ENCODE data around the gene DGAT2L6. TPM values are rescaled to one million over a fixed set of nuclear protein-coding genes. Genes with fewer than 3 reads are reported as not detected.

DGAT2L6 gene
- not detected for total RNA-seq

- Mint-ChIP-seq H3K4me1 (peaks cover 27% of the 10 kb centered on the region), H3K9me3 (ENCODE audit: low read depth) (no peaks in the 10 kb centered on the region), H3K4me3 (no peak within 1 kb of the TSS), H3K27me3 (peaks cover 3% of the 10 kb centered on the region), H3K27ac (peak within 1 kb of the TSS; percentile 46), H3K36me3 (no peaks in the 10 kb centered on the region)
- ATAC-seq, result peak; percentile 49
- CTCF ChIA-PET, result interaction anchor here (0.5 to 1.0 kb wide), 2 partner anchors 44 to 61 kb away, joined by 3 read pairs; partner anchors contain the start of gene IGBP1
- peak; percentile 41 for DNase-seq
Observed at GRCh38 chrX:70176938-70177533, at the start of gene DGAT2L6. DGAT2L6 (plus strand) TSS chrX:70177483; CDS start chrX:70177583, 100 bp downstream.

GRCh38 chrX:70128071-70128470, 49.2 kb upstream of the DGAT2L6 start:
- no peaks in the 10 kb centered on the region for H3K27me3 Mint-ChIP-seq
- ATAC-seq (no peak), DNase-seq (no peak)
- H3K36me3 Mint-ChIP-seq, result no peaks in the 10 kb centered on the region
- CTCF ChIA-PET, result no interaction called here
- no peak overlapping the region for H3K27ac Mint-ChIP-seq
- no peak overlapping the region for H3K4me3 Mint-ChIP-seq
- H3K4me1 Mint-ChIP-seq, result peaks cover 16% of the 10 kb centered on the region
- no peaks in the 10 kb centered on the region for H3K9me3 Mint-ChIP-seq (ENCODE audit: low read depth)

- peaks cover 22% of the 10 kb centered on the region for H3K4me1 Mint-ChIP-seq
- DNase-seq (no peak), ATAC-seq (no peak)
- no peak overlapping the region for H3K4me3 Mint-ChIP-seq
- no peaks in the 10 kb centered on the region for H3K9me3 Mint-ChIP-seq (ENCODE audit: low read depth)
- CTCF ChIA-PET, result no interaction called here
- H3K27me3 Mint-ChIP-seq, result no peaks in the 10 kb centered on the region
- no peak overlapping the region for H3K27ac Mint-ChIP-seq
- H3K36me3 Mint-ChIP-seq, result no peaks in the 10 kb centered on the region
Observed at GRCh38 chrX:70129816-70130215, 47.5 kb upstream of the DGAT2L6 start.

- Mint-ChIP-seq H3K4me3 (peak overlapping the region; percentile 20), H3K9me3 (ENCODE audit: low read depth) (no peaks in the 10 kb centered on the region), H3K36me3 (peaks cover 13% of the 10 kb centered on the region), H3K27me3 (no peaks in the 10 kb centered on the region), H3K27ac (peak overlapping the region; percentile 61), H3K4me1 (peaks cover 37% of the 10 kb centered on the region)
- CTCF ChIA-PET, result interaction anchor here (0.6 to 2.0 kb wide), 6 partner anchors 10 to 302 kb away, joined by 3 to 8 read pairs (median 4); no protein-coding TSS in a partner anchor
- ATAC-seq, result no peak
- DNase-seq, result no peak
Observed at GRCh38 chrX:70132224-70132623, 45.1 kb upstream of the DGAT2L6 start.

GRCh38 chrX:70132877-70133302, 44.4 kb upstream of the DGAT2L6 start:
- ATAC-seq (peak; percentile 53), DNase-seq (no peak)
- H3K4me3 Mint-ChIP-seq, result peak overlapping the region; percentile 95
- H3K27me3 Mint-ChIP-seq, result no peaks in the 10 kb centered on the region
- H3K36me3 Mint-ChIP-seq, result peaks cover 15% of the 10 kb centered on the region
- H3K9me3 Mint-ChIP-seq (ENCODE audit: low read depth), result no peaks in the 10 kb centered on the region
- peaks cover 38% of the 10 kb centered on the region for H3K4me1 Mint-ChIP-seq
- H3K27ac Mint-ChIP-seq, result peak overlapping the region; percentile 96
- CTCF ChIA-PET, result interaction anchor here (0.6 to 2.0 kb wide), 12 partner anchors 9 to 323 kb away, joined by 3 to 8 read pairs (median 4); no protein-coding TSS in a partner anchor

GRCh38 chrX:70133303-70134115, 43.8 kb upstream of the DGAT2L6 start, which contains the start of gene IGBP1:
IGBP1 (plus strand) TSS chrX:70133447; CDS start chrX:70133948, 501 bp downstream.
- Mint-ChIP-seq H3K36me3 (peaks cover 15% of the 10 kb centered on the region), H3K9me3 (ENCODE audit: low read depth) (no peaks in the 10 kb centered on the region), H3K27me3 (no peaks in the 10 kb centered on the region), H3K27ac (peak within 1 kb of the TSS; percentile 96), H3K4me1 (peaks cover 36% of the 10 kb centered on the region), H3K4me3 (peak within 1 kb of the TSS; percentile 95)
- ATAC-seq (peak; percentile 88), DNase-seq (peak; percentile 89)
- CTCF ChIA-PET, result interaction anchor here (0.6 to 2.0 kb wide), 12 partner anchors 34 to 1184 kb away, joined by 3 to 8 read pairs (median 4); no protein-coding TSS in a partner anchor

GRCh38 chrX:70134116-70134477, 43.2 kb upstream of the DGAT2L6 start:
- CTCF ChIA-PET, result interaction anchor here (0.6 to 2.0 kb wide), 11 partner anchors 34 to 1185 kb away, joined by 3 to 8 read pairs (median 4); no protein-coding TSS in a partner anchor
- ATAC-seq (peak; percentile 9), DNase-seq (no peak)
- peak overlapping the region; percentile 96 for H3K27ac Mint-ChIP-seq
- no peaks in the 10 kb centered on the region for H3K27me3 Mint-ChIP-seq
- H3K4me1 Mint-ChIP-seq, result peaks cover 35% of the 10 kb centered on the region
- peaks cover 15% of the 10 kb centered on the region for H3K36me3 Mint-ChIP-seq
- no peaks in the 10 kb centered on the region for H3K9me3 Mint-ChIP-seq (ENCODE audit: low read depth)
- peak overlapping the region; percentile 95 for H3K4me3 Mint-ChIP-seq

- DNase-seq, result no peak
- Mint-ChIP-seq H3K4me1 (peaks cover 28% of the 10 kb centered on the region), H3K27ac (no peak overlapping the region), H3K36me3 (peaks cover 32% of the 10 kb centered on the region), H3K9me3 (ENCODE audit: low read depth) (no peaks in the 10 kb centered on the region), H3K27me3 (no peaks in the 10 kb centered on the region), H3K4me3 (no peak overlapping the region)
- ATAC-seq, result no peak
- CTCF ChIA-PET, result no interaction called here
Observed at GRCh38 chrX:70138622-70139021, 38.7 kb upstream of the DGAT2L6 start.

- H3K9me3 Mint-ChIP-seq (ENCODE audit: low read depth), result no peaks in the 10 kb centered on the region
- H3K27ac Mint-ChIP-seq, result peak overlapping the region; percentile 16
- DNase-seq (no peak), ATAC-seq (no peak)
- H3K36me3 Mint-ChIP-seq, result peaks cover 34% of the 10 kb centered on the region
- no peaks in the 10 kb centered on the region for H3K27me3 Mint-ChIP-seq
- H3K4me3 Mint-ChIP-seq, result no peak overlapping the region
- H3K4me1 Mint-ChIP-seq, result peaks cover 24% of the 10 kb centered on the region
- CTCF ChIA-PET, result no interaction called here
Observed at GRCh38 chrX:70139736-70140135, 37.5 kb upstream of the DGAT2L6 start.

GRCh38 chrX:70141373-70141772, 35.9 kb upstream of the DGAT2L6 start:
- Mint-ChIP-seq H3K27ac (no peak overlapping the region), H3K27me3 (no peaks in the 10 kb centered on the region), H3K4me3 (no peak overlapping the region), H3K4me1 (peaks cover 13% of the 10 kb centered on the region), H3K36me3 (peaks cover 25% of the 10 kb centered on the region), H3K9me3 (ENCODE audit: low read depth) (no peaks in the 10 kb centered on the region)
- no peak for ATAC-seq
- no peak for DNase-seq
- CTCF ChIA-PET, result no interaction called here

- no peak overlapping the region for H3K4me3 Mint-ChIP-seq
- H3K4me1 Mint-ChIP-seq, result peaks cover 22% of the 10 kb centered on the region
- CTCF ChIA-PET, result interaction anchor here (2.3 kb wide), 1 partner anchor 33 kb away, joined by 7 read pairs; the partner anchor contains the start of gene IGBP1
- peak overlapping the region; percentile 68 for H3K27ac Mint-ChIP-seq
- ATAC-seq (peak; percentile 67), DNase-seq (peak; percentile 44)
- H3K27me3 Mint-ChIP-seq, result no peaks in the 10 kb centered on the region
- H3K36me3 Mint-ChIP-seq, result peaks cover 21% of the 10 kb centered on the region
- no peaks in the 10 kb centered on the region for H3K9me3 Mint-ChIP-seq (ENCODE audit: low read depth)
Observed at GRCh38 chrX:70166601-70167590, 10.4 kb upstream of the DGAT2L6 start.

GRCh38 chrX:70168238-70169188, 8.8 kb upstream of the DGAT2L6 start:
- Mint-ChIP-seq H3K4me3 (no peak overlapping the region), H3K4me1 (peaks cover 22% of the 10 kb centered on the region), H3K36me3 (peaks cover 18% of the 10 kb centered on the region), H3K27ac (no peak overlapping the region), H3K27me3 (no peaks in the 10 kb centered on the region), H3K9me3 (ENCODE audit: low read depth) (no peaks in the 10 kb centered on the region)
- ATAC-seq, result no peak
- DNase-seq, result no peak
- CTCF ChIA-PET, result interaction anchor here (2.3 kb wide), 1 partner anchor 35 kb away, joined by 7 read pairs; the partner anchor contains the start of gene IGBP1

Measured in activated CD8-positive, alpha-beta memory T cell treated with anti-CD3 and anti-CD28 coated beads, Interleukin-2, amount 10 ng/mL, durations not matched to agents 7 days and 5 days (primary cell).